IMR-90 (cell line): Measurements from ENCODE around the gene ST8SIA6. TPM values are rescaled to one million over a fixed set of nuclear protein-coding genes. Genes with fewer than 3 reads are reported as not detected.

Source experiments
- microRNA-seq, 2 experiments: library from miRNA; stranded (forward) in 1 of 2; unstranded in 1 of 2; fragments of 10-50 nt in 1 of 2; fragments of <30 nt in 1 of 2; gene quantifications in 1 of 2; microRNA quantifications in 1 of 2; one replicate each; pipeline versions ENCODE3 to v1.1.0; 2013 to 2020; ENCODE audit not compliant: insufficient read depth in 1 of 2, insufficient read length in 1 of 2, unreplicated experiment in 1 of 2
- polyA plus RNA-seq, 3 experiments: library from polyadenylated mRNA; depleted of rRNA; stranded (reverse); fragments of >200 nt; gene quantifications; 2 replicates each; pipeline ENCODE4 v1.2.3, GENCODE V29; 2012; ENCODE audit warnings: low replicate concordance in 1 of 3
- small RNA-seq, 5 experiments: library from RNA; depleted of rRNA; stranded (forward); fragments of <200 nt; gene quantifications; one replicate each; pipeline ENCODE3, GENCODE V24; 2012
- total RNA-seq: library from RNA; depleted of rRNA; stranded (reverse); fragments of >200 nt; gene quantifications from 2 replicates; pipeline ENCODE4 v1.2.3, GENCODE V29; 2012; rRNA removed

Gene ST8SIA6
- total and polyA plus RNA-seq, 2 of the 4 experiments (the other 2 are of a cell fraction): 0.10 to 0.18 TPM

Small RNAs within 50 kb of the gene (microRNA-seq; reads per million reads assigned to microRNA genes)
- gene RF00019 (ENCODE audit: insufficient read depth, insufficient read length): not detected

Small RNAs within 50 kb of the gene (small RNA-seq; reads per million reads assigned to genes)
- 0 reads per million in 5 experiments for gene RF00019

Other genes starting within 250 kb of the ST8SIA6 start
- gene VIM, start 226.4 kb downstream of the ST8SIA6 start, total RNA-seq: 6,409 and 6,735 TPM in 2 replicates
- 4,502 and 5,313 TPM in 2 replicates for gene VIM, start 226.4 kb downstream of the ST8SIA6 start, polyA plus RNA-seq (2012; rRNA removed)
- gene HACD1, start 162.8 kb upstream of the ST8SIA6 start, total RNA-seq: 10.0 and 23.6 TPM in 2 replicates
- gene HACD1, start 162.8 kb upstream of the ST8SIA6 start, polyA plus RNA-seq (2012; rRNA removed): 17.8 and 24.9 TPM in 2 replicates
- 22.9 and 31.9 TPM in 2 replicates for gene STAM, start 189.6 kb upstream of the ST8SIA6 start, total RNA-seq
- gene STAM, start 189.6 kb upstream of the ST8SIA6 start, polyA plus RNA-seq (2012; rRNA removed): 23.3 and 24.6 TPM in 2 replicates